Dermis microvascular lymphatic vessel endothelial cell (primary cell): Measurements from ENCODE around the gene SLC22A2. TPM values are rescaled to one million over a fixed set of nuclear protein-coding genes. Genes with fewer than 3 reads are reported as not detected.

ENCODE experiments used
- DNase-seq, 2 donors: peaks; one replicate each; pipeline versions ENCODE4 v3.0.0 to v3.0.0-alpha.2; 2010; ENCODE audit warnings: low read depth in 2 of 2
- total RNA-seq: library from RNA; depleted of rRNA; stranded (reverse); fragments of >200 nt; gene quantifications from 2 replicates; pipeline ENCODE4 v1.2.1, GENCODE V29; 2014

Gene SLC22A2
- total RNA-seq, 1 donor from 2014 or later = not detected

DNA sequence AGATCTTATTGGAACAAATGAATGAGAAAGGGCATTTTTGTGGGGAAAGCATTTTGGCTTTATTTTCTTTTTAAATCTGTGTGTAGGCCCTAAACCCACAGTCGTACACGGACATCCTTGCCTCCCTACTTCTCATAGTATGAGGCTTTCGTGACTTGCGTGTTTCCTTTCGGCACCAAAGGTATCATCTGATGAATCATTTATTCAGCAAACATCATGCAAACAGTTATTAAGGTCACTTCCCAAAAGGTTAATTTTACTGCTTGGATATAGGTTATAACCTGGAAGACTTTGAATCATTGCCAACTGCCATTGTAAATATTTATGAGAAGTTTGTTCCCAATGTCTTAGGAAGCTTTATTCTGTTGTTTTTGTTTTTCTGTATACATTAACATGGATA, 15.1 kb upstream of the SLC22A2 start:
- DNase-seq = no peak

DNA sequence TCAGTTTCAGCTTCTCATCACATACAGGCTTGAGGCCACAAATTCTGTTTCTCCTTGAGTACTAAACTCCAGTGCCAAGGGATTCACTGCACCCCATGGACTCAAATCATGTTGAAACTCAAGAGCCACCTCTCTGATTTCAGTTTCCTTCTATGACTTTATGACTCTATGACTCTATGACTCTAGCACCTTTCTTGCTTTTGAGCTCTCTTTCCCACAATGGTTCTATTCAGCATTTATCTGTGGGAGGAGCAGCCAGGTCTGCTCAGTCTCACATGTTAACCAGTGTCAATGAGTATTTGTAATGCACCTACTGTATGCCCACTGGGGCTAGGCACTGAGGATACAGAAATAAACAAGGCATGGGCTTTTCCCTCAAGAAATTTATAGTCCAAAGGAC, 14.6 kb upstream of the SLC22A2 start:
- DNase-seq = no peak

DNA sequence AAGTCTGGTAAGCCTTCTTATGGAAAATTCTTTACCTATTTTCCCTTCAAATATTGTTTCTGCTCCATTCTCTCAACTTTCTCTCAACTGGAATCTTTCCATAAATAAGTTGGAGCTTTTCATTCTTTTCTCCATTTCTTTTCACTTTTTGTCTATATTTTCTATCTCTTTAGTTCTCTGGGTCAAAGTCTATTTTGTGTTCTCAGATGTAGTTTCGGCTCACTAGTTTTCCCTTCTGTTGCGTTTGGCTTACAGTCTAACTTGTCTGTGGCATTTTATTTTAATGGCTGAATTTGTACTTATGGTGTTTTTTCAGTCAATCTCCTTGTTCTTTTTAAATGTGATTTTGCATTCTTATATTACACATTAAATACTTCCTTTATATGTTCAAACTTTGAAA, 14.1 kb upstream of the SLC22A2 start:
- no peak for DNase-seq

DNA sequence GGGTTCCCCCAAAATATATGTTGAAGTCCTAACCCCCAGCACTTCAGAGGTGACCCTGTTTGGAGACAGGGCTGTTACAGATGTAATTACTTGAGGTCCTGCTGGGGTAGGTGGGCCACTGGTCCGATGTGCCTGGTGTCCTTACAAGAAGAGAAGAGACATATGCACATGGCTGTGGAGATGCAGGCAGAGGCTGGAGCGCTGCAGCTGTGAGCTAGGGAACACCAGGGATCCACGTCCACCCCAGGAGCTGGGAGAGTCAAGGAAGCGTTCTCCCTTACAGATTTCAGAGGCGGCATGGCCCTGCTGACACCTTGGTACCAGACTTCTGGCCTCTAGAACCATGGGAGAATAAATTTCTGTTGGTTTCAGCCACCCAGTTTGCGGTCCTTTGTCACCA, 11.7 kb upstream of the SLC22A2 start:
- DNase-seq = no peak

DNA sequence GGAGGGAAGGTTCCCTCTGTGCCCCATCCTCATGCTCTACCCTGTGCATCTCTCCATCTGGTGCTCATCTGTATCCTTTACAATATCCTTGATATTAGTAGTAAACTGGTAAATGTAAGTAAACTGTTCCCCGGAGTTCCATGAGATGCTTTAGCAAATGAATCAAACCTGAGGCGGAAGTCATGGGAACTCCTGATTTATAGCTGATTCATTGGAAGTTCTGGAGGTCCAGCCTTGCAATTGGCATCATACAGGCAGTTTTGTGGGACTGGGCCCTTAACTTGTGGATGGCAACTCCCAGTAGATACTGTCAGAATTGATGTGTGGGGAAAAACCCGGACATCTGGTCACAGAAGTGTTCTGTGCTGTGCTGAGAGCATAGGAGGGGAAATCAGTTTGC, 11.2 kb upstream of the SLC22A2 start:
- DNase-seq = no peak

DNA sequence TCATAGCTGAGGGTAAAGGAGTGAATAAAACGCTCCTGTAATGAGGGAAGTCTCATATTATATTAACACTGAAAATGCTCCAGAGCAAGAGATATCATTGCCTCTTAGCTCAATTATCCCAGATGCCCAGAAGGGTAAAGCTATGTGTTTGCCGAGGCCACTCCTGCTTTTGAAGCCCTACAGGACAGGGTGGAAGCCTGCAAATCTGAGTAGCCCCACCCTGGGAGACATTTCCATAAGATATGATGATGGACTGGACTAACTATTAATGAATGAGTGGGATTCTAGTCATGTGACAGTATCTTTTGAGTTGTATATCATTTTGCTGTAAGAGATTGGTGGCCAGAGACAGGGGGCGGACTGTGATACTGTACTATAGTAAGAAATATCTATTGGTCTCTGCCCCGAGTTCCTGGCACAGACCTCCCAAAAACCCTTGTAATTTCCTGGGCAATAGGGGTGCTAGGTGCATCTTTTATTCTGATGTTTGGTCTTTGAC, 10.5 kb upstream of the SLC22A2 start:
- no peak for DNase-seq

DNA sequence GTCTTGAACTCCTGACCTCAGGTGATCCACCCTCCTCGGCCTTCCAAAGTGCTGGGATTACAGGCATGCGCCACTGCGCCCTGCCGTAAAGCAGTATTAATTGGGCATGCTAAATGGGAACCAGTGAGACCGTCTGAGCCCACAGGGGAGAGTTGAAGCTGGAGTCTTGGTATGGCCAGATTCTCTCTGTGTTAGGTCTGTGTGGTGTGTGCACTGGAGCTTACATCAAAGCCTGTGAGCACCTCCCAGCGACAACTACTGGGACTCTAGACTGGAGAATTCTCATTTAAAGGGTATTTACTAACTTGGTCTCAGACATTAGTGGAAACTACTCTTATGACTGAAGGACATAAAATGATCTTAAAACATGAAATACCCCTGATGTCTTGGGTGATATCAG, 8.5 kb upstream of the SLC22A2 start:
- no peak for DNase-seq

DNA sequence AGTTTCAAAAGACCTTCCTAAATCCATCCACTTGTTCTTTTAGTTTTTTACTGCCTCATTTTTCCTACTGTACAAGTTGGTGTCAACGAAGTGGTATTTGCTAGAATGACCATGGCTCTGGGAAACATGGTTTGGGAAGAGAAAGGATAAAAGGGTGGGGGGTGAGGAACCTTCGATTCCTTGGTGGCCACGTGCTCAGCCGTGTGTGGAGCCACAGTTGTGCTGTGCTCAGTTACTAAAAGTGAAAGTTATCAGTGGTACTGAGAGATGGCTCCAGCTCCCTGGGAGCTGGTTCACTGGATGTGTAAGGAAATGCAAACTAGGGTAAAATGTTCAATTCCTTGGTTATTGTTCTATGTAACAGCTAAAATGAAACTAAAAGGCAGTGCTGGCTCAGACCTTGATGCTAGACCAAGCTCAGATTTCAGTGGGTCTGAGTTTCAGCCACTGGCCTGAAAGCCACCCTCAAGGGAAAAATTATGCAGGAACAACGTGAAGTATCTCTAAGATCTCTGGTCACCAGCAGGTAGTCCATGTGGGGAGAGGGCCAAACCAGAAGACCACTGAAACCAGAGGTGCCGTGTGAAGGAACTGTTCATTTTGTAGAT, 7.4 kb upstream of the SLC22A2 start:
- no peak for DNase-seq

DNA sequence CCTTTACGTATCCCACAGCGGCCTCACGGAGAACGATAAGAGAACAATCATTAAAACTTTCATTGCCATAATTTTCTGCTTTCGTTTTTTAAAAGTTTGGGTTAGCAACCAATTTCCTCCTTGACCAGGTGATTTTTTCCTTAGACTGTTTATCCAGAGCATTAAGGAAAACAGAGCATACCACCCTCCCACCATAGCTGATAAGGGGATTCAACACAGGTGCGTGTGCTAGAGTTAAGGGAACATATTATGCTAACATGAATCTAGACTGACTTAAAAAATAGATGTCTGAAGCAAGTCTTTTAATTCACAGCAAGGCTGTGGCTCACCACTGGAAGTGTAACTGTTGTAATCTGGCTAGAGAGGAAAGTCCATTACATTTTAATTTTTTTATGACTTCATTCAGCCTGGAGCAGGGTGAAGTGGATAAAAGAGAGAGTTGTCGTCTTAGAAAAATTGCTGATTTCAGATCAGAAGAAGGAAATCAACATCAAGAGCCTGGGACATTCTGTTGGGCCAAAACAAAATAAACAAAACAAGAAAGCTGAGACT, 5.5 kb upstream of the SLC22A2 start:
- DNase-seq = no peak

DNA sequence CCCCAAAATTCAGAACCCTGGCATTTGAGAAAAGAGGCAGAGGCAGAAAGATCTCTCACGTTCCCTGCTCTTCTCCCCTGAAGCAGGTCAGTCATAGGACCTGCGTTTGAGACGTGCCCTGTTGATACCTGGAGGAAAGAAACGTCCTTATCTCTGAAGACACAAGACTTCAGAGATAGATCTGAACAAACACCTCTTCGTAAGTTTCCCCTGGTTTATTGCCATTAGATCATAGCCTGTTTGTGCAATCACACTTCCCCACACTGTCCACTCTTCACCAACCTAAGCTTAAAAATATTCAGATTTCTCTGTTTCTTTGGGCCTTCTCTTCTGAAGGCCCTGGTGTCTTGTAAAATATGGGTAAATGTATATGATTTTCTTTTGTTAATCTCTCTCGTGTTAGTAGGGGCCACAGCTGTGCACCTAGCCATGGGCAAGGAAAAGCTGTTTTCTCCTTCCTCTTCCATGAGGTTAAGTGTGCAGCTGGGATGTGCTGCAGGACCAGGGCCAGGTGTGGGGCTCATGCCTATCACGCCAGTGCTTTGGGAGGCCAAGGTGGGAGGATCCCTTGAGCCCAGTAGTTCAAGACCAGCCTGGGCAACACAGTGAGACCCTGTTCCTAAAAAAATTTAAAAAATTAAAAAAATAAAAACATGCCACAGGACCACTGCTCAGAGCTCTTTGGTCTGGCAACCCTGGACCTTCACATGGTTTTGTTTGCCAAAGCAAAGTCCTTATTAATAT, 4.7 kb upstream of the SLC22A2 start:
- no peak for DNase-seq

DNA sequence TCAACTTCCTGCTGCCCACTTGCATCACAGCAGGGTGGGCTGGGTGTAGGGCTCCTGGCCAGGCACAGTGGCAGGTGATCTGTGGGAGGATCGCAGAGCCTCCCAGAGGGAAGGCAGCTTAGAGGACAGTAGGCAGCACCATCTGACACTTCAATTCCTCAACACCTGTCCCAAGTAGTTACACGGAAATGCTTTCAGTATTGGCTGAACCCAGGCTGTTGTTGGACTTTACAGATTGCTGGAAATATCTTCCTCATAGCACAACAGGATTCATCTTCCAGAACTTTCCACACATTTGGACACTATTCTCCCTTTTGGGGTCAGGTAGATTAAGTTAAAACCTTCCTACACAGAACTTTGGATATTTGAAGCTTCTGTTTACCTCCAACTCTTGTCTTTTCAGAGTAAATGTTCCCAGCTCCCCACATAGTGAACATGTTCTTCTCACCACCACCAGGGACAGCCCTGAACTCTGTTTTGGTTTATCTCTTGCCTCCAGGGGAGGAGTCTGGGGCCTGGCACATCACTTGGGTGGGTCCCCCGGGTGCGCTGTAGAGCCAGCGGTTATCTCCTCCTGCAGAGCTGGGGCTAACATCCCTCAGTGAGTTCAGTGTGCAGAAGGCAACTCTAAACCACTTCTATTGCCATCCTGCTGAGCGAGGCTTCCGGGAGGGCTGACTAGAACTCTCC, 3.5 kb upstream of the SLC22A2 start:
- no peak for DNase-seq

DNA sequence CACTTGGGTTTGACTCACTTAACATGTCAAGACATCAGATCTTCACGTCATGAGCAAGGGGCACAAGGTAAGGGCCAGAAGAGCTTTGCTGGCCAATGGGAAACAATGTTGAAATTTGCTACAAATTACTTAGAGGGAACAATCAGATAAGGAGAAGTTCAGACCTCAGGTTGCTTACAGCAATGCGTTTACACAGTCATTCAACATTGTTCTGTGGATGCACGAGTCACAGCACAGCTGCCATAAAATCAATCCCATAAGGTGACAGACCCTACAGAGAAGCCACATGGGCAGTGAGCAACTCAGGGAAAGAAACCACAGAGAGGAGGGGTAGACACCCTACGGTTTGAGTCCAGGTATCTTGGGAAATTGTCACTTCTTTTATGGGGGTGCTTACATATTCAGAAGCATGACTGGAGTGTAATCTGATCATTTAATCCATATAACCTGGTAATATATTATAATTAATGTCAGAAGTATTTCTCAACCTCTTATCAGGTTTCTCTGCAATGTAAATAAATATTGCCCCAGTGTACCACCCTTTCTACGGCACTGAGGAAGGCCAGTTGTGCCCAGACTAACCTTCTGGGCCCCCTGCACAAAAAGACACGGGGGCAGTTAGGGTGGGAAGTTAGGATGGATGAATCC, 2.3 kb upstream of the SLC22A2 start:
- no peak for DNase-seq

DNA sequence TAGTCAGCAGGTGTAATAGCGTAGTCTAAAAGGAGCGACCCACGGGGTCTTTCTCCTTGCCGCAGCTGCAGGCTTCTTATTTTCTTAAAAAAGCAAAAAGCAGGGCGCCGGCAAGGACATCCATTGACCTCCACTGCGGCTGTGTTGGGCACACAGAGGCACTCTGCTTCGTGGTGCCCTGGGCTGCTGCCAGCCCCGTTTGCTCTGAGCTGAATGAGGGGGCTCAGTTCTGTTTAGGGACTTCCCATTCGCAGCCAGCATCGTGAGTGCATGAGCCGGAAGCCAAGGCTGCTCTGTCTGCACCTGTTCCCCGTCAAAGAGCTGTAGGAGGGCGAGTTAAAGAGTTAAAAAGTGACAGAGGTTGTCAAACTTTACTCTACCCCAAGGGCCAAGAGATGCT, 1.7 kb upstream of the SLC22A2 start:
- DNase-seq = no peak

DNA sequence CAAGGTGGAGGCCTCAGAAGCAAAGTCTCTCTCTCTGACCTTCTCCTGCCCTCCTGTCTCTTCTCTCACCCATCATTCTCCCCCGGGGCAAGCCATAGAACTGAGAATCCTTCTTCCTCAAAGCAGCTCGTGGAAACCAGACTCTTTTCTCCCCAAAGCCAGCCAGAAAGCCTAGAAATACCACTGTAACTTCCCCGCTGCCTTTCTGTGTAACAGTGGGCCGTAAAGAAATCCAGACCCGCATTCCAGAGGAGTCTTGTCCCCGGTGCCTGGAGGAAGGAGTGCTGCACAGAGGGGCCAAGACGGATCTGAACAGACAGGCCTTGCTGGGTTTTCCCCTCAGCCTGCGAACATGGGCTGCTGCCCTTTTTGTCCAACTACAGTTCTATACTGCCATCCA, 977 bp upstream of the SLC22A2 start:
- DNase-seq = no peak

DNA sequence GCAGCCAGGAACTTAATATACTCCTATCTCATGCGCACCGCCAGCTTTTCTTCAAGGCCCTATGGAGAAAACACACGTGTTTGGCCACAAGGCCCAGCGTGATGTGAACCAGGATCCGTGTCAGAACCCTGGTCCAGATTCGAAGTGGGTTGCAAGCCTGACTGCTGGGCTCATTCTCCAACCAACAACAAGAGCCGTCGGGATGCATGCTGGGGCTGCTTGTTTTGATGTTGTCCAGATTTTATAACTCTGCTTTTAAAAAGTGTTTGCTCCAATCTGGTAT, 463 bp upstream of the SLC22A2 start:
- no peak for DNase-seq

DNA sequence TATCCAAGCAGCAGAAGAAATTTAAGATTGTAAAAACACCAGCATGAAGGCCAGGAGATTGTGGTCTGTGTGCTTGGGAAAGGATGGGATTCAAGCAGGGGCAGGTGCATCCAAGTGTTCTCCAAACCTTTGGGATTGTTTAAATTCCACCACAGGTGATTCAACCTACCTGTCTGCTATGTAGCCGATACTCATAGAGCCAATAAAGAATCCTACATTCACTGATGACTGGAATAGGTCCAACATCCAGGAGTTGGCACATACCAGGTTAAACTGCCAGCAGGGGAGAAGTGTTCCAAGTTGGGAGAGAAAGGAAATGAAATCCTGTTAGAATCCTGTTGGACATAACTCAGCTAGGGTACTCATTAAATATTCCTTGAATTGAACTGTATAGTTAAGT, 2.2 kb downstream of the SLC22A2 start:
- DNase-seq = no peak

DNA sequence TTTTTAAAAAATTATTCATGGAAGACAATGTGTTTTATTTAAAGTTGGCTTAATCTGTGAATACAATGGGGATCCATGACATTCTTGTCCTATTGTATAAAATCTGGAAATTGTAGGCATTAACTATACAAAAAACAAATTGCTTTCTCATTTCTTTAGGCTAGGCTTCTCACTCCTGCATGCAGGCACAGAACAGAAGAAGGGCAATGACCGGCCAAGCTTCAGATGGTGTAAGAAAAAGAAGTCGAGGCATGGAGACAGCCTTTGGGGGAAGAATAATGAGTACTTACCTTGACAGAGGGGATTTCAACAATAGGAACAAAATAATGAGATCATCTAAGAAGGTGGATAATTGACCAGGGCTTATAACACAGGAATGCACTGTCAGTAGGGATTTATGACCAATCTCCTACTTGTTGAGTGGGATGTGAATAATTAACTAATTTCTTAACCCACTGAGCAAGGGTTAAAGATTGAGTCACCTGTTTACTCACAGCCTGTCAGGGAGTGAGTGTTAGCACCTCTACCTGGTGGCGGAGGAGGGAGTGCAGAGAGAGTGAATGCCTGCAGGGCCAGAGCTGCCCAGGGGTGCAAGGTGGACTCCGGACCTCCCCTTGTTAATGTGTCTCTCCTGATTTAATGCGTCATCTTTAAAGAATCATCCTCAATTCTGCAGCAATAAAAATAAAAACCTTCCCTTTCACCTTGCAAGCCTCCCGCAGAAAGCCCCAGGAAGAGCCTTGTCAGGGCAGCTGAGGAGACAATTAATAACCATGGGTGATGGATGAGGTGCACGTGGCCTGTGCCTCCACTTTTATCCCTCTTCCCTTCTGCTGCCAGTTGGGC, 3.9 kb downstream of the SLC22A2 start:
- no peak for DNase-seq

DNA sequence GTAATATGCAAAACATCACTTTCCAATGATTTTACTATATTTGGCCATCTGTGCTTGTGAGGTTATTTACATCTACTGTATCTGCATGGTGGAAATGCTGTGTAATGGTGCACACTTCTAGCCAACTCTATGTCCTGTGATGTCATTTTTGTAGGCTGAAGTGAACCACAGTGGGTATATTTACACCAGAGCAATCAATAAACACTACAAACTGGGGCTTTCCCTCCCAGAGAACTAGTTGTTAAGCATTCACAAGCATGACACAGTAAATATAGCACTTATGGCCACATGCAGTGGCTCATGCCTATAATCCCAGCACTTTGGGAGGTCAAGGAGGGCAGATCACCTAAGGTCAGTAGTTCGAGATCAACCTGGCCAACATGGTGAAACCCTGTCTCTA, 4.9 kb downstream of the SLC22A2 start:
- DNase-seq = no peak

DNA sequence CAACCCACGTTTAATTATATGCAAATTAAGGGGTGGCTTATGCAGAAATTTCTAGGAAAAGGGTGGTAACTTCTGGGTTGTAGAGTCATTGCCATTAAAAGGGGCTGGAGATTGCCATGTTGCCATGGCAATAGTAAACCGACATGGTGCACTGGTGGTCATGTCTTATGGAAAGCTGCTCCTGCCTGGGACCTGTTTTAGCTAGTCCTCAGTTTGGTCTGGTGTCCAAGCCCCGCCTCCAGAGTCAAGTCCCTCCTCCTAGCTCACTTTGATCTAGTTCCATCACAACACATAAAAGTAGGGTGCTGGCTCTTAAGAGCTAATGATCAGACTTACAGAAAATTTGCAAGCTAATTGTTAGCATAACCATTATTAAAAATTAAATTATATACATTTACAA, 5.3 kb downstream of the SLC22A2 start:
- DNase-seq = no peak

DNA sequence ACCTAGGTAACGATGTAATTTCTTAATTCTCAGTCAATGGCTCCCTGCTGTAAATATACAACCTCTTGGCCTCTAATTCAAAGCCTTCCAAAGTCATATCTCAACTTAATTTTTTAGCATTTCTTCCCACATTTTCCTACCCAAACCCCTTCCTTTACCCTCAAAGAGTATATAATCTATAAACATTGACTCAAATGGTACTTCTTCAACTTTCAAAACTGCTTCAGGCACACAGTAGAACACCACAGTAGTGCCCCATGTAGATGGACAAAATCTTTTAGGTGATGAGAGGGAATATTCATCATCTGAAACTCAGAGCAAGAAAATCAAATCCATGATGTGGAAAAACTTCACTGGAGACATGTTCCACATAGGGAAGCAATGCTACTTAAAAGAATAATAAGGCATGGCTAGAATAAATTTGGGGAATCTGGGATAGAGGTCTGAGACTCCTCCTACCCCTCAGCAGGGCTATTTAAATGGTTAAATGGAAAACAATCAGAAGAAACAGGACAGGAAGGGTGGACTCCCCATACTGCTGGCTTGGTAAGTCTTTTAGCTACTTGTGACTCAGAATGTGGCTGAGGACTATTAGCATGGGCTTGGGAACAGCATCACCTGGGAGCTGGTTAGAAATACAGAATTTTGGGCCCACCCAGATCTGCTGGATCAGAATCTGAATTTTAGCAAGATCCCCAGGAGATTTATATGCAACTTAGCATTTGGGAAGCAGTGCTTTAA, 6.4 kb downstream of the SLC22A2 start:
- DNase-seq = no peak

DNA sequence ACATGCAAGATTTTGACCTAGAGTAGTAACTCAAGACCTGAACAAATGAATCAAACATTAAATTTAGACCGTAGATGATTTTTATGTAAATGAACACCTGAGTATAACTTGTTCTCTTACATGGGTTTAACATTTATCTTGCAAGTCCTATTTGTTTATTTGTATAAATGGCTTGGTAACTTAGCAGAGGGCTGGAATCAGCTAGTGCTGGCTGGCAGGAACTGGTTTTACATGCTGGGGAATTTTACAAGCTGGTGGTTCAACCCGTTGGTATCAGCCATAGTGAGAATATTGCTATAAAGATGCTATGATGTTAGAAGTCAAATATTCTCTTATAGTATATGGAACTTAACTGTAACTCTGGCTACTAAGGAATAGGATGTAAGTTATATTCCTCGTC, 8.9 kb downstream of the SLC22A2 start:
- no peak for DNase-seq
